ENCODE measurements around the gene PCCA. TPM values are rescaled to one million over a fixed set of nuclear protein-coding genes. Genes with fewer than 3 reads are reported as not detected.

PCCA gene
- total and polyA plus RNA-seq, 2 experiments from 2014 or later = 29.8 to 59.2 TPM

GRCh38 chr13:100235311-100235901 lies 146.5 kb downstream of the PCCA start:
- Histone ChIP-seq H3K27me3 (no peaks in the 10 kb centered on the region), H3K27ac (no peak overlapping the region), H3K36me3 (no peaks in the 10 kb centered on the region), H3K4me3 (no peak overlapping the region), H3K4me1 (ENCODE audit: low read depth) (peaks cover 5% of the 10 kb centered on the region), H3K9me3 (ENCODE audit: low read depth) (no peaks in the 10 kb centered on the region)
- DNase-seq (ENCODE audit: low read depth in 1 of 2, low spot score in 1 of 2) = peak; percentile 44 to 66
- peak; percentile 65 for TF ChIP-seq CTCF (IDR thresholded peaks at IDR 0.05; ENCODE audit: low read depth, low read length)

GRCh38 chr13:100240109-100240779 lies 151.4 kb downstream of the PCCA start:
- TF ChIP-seq CTCF (IDR thresholded peaks at IDR 0.05; ENCODE audit: low read depth, low read length) = no peak
- Histone ChIP-seq H3K4me1 (ENCODE audit: low read depth) (no peaks in the 10 kb centered on the region), H3K27me3 (no peaks in the 10 kb centered on the region), H3K27ac (no peak overlapping the region), H3K4me3 (no peak overlapping the region), H3K9me3 (ENCODE audit: low read depth) (no peaks in the 10 kb centered on the region), H3K36me3 (no peaks in the 10 kb centered on the region)
- DNase-seq (ENCODE audit: low read depth in 1 of 2, low spot score in 1 of 2) = no peak

- Histone ChIP-seq H3K4me1 (ENCODE audit: low read depth) (no peaks in the 10 kb centered on the region), H3K9me3 (ENCODE audit: low read depth) (no peaks in the 10 kb centered on the region), H3K27ac (no peak overlapping the region), H3K36me3 (no peaks in the 10 kb centered on the region), H3K4me3 (no peak overlapping the region), H3K27me3 (no peaks in the 10 kb centered on the region)
- no peak for TF ChIP-seq CTCF (IDR thresholded peaks at IDR 0.05; ENCODE audit: low read depth, low read length)
- DNase-seq (ENCODE audit: low read depth in 1 of 2, low spot score in 1 of 2) = peak in 1 of 2 donors; percentile 48
Measured at GRCh38 chr13:100244431-100244830, 155.5 kb downstream of the PCCA start.

- H3K27ac ChIP-seq = no peak overlapping the region
- H3K9me3 ChIP-seq (ENCODE audit: low read depth) = no peaks in the 10 kb centered on the region
- H3K4me3 ChIP-seq = no peak overlapping the region
- H3K27me3 ChIP-seq = no peaks in the 10 kb centered on the region
- no peak for TF ChIP-seq CTCF (IDR thresholded peaks at IDR 0.05; ENCODE audit: low read depth, low read length)
- no peaks in the 10 kb centered on the region for H3K4me1 ChIP-seq (ENCODE audit: low read depth)
- DNase-seq (ENCODE audit: low read depth in 1 of 2, low spot score in 1 of 2) = no peak
- H3K36me3 ChIP-seq = no peaks in the 10 kb centered on the region
Measured at GRCh38 chr13:100245104-100245503, 156.2 kb downstream of the PCCA start.

- Histone ChIP-seq H3K9me3 (ENCODE audit: low read depth) (no peaks in the 10 kb centered on the region), H3K27ac (no peak overlapping the region), H3K36me3 (no peaks in the 10 kb centered on the region), H3K27me3 (no peaks in the 10 kb centered on the region), H3K4me3 (no peak overlapping the region), H3K4me1 (ENCODE audit: low read depth) (no peaks in the 10 kb centered on the region)
- DNase-seq (ENCODE audit: low read depth in 1 of 2, low spot score in 1 of 2) = no peak
- no peak for TF ChIP-seq CTCF (IDR thresholded peaks at IDR 0.05; ENCODE audit: low read depth, low read length)
Measured at GRCh38 chr13:100247937-100248336, 159.0 kb downstream of the PCCA start.

All from cardiac muscle cell (in vitro differentiated cells and primary cell).